ENCODE measurements around the gene CCDC33.

CCDC33 gene

GRCh38 chr15:74314795-74315438, 78.8 kb downstream of the CCDC33 start:
- no peak for DNase-seq (ENCODE audit: low read depth)

- DNase-seq (ENCODE audit: low read depth), result no peak
Observed at GRCh38 chr15:74315626-74316025, 79.5 kb downstream of the CCDC33 start.

GRCh38 chr15:74316141-74316540, 80.0 kb downstream of the CCDC33 start:
- no peak for DNase-seq (ENCODE audit: low read depth)

GRCh38 chr15:74317820-74318375, 81.8 kb downstream of the CCDC33 start:
- DNase-seq (ENCODE audit: low read depth), result no peak

- DNase-seq (ENCODE audit: low read depth), result no peak
Observed at GRCh38 chr15:74318376-74319137, 82.4 kb downstream of the CCDC33 start.

GRCh38 chr15:74319138-74319460, 83.0 kb downstream of the CCDC33 start:
- no peak for DNase-seq (ENCODE audit: low read depth)

GRCh38 chr15:74319596-74320351, 83.6 kb downstream of the CCDC33 start:
- no peak for DNase-seq (ENCODE audit: low read depth)

- DNase-seq (ENCODE audit: low read depth), result no peak
Observed at GRCh38 chr15:74320352-74321247, 84.5 kb downstream of the CCDC33 start.

- DNase-seq (ENCODE audit: low read depth), result peak; percentile 38
Observed at GRCh38 chr15:74322558-74323180, 86.5 kb downstream of the CCDC33 start.

- no peak for DNase-seq (ENCODE audit: low read depth)
Observed at GRCh38 chr15:74324714-74325113, 88.6 kb downstream of the CCDC33 start.

- no peak for DNase-seq (ENCODE audit: low read depth)
Observed at GRCh38 chr15:74326746-74327145, 90.6 kb downstream of the CCDC33 start.

- no peak for DNase-seq (ENCODE audit: low read depth)
Observed at GRCh38 chr15:74327756-74328155, 91.6 kb downstream of the CCDC33 start.

GRCh38 chr15:74328331-74329056, 92.4 kb downstream of the CCDC33 start:
- no peak for DNase-seq (ENCODE audit: low read depth)

GRCh38 chr15:74330861-74331408, 94.8 kb downstream of the CCDC33 start:
- no peak for DNase-seq (ENCODE audit: low read depth)

GRCh38 chr15:74332011-74332410, 95.9 kb downstream of the CCDC33 start:
- DNase-seq (ENCODE audit: low read depth), result no peak

- DNase-seq (ENCODE audit: low read depth), result no peak
Observed at GRCh38 chr15:74332611-74333010, 96.5 kb downstream of the CCDC33 start.

- no peak for DNase-seq (ENCODE audit: low read depth)
Observed at GRCh38 chr15:74333093-74333492, 97.0 kb downstream of the CCDC33 start.

- no peak for DNase-seq (ENCODE audit: low read depth)
Observed at GRCh38 chr15:74333662-74334061, 97.5 kb downstream of the CCDC33 start.

- DNase-seq (ENCODE audit: low read depth), result no peak
Observed at GRCh38 chr15:74334127-74334526, 98.0 kb downstream of the CCDC33 start.

- DNase-seq (ENCODE audit: low read depth), result no peak
Observed at GRCh38 chr15:74335396-74335795, 99.3 kb downstream of the CCDC33 start.

All from stimulated activated CD4-positive, alpha-beta T cell treated with anti-CD3 and anti-CD28 coated beads, Interleukin-2, amount 100 ng/mL, for 4 hours (primary cell).